ENCODE results near the gene DENND1A. TPM values are rescaled to one million over a fixed set of nuclear protein-coding genes. Genes with fewer than 3 reads are reported as not detected.

The DENND1A gene
- total and polyA plus RNA-seq, 4 donors, result 7.9 to 22.0 (median 13.9) TPM

DNA sequence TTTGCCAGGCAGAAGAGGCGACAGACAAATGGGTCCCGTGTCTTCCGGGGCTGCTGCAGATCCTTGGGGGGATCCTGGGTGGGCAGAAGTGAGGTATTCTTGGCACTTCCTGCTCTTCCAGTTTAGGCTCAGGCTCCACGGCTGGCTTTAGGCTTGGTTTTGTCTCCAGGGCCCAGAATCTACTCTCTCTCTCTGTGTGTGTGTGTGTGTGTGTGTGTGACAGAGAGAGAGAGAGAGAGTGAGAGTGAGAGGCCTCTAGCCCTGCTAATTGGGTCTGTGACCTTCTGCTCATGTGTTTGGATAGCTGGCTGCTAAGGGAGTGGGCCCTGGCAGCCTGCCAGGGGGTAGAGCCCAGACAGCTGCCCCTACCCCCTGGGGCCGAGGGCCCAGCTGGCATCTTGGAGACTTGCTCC, 534.6 kb downstream of the DENND1A start:
- DNase-seq (ENCODE audit: low spot score), result no peak
- no peaks in the 10 kb centered on the region for H3K36me3 ChIP-seq (ENCODE audit: control insufficient read depth in 4 of 4, insufficient read depth in 3 of 4, low read depth in 1 of 4, low read length in 3 of 4)
- H3K9ac ChIP-seq (ENCODE audit: low read depth in 1 of 2, low read length in 2 of 2), result no peak overlapping the region
- no peak for TF ChIP-seq RXRA (IDR thresholded peaks at IDR 0.05)
- no peak overlapping the region for H3K4me3 ChIP-seq (ENCODE audit: low read depth in 1 of 3, low read length in 3 of 3)
- H3K9me3 ChIP-seq (ENCODE audit: control insufficient read depth in 4 of 4, low read length in 3 of 4), result no peaks in the 10 kb centered on the region
- 86% methylated on average over 5 of the region's 5 CpGs for WGBS
- no peak overlapping the region for H3K27ac ChIP-seq (ENCODE audit: low read depth in 1 of 2, low read length in 2 of 2)
- H3K4me1 ChIP-seq (ENCODE audit: control insufficient read depth in 4 of 4, insufficient read depth in 4 of 4, low read length in 3 of 4), result no peaks in the 10 kb centered on the region
- no peaks in the 10 kb centered on the region for H3K27me3 ChIP-seq (ENCODE audit: control insufficient read depth in 4 of 4, insufficient read depth in 4 of 4, low read length in 3 of 4)

DNA sequence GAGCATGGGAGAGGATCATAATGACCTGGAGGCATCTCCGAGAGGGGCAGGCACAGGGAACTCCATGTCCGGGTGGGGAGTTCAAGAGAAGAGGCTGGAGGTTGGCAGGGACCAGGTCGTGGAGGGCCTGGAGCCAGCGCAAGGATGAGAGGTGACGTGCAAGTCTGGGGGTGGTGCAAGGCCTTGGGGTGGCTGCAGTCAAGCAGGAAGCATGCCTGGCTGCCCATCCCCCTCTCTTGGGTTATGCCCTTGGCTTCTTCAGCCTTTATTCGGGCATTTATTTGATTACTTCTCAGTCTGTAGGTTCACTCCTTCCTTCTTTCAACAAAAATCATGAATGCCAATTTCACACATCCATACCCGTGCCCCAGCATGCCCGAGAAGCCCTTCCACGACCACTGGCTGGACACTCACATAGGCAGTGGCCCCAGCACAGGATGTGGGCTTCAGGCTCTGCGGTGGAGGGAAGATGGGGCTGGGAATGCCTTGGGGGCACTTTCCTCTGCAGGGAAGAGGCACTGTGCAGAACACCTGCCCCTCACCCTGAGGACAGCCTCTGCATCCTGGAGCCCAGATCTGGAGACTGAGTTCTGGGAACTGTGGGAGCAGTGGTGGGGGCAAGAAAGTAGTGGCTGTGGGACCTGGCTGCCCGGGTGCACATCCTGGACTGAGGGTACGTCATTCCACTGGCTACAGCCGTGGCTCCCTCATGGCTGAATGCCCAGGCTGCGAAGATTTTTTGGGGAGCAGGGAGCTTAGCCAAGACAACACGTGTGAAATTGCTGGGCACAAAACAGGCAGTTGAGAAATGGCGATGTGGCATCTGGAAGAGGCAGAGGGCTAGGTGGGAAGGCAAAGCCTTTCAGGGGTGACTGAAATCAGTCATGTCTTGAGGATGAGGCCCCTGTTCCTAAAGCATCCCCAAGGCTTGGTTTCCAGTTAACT, 535.4 kb downstream of the DENND1A start:
- H3K9me3 ChIP-seq (ENCODE audit: control insufficient read depth in 4 of 4, low read length in 3 of 4), result no peaks in the 10 kb centered on the region
- H3K27ac ChIP-seq (ENCODE audit: low read depth in 1 of 2, low read length in 2 of 2), result no peak overlapping the region
- H3K36me3 ChIP-seq (ENCODE audit: control insufficient read depth in 4 of 4, insufficient read depth in 3 of 4, low read depth in 1 of 4, low read length in 3 of 4), result no peaks in the 10 kb centered on the region
- H3K9ac ChIP-seq (ENCODE audit: low read depth in 1 of 2, low read length in 2 of 2), result no peak overlapping the region
- 88% methylated on average over 16 of the region's 16 CpGs for WGBS
- H3K4me3 ChIP-seq (ENCODE audit: low read depth in 1 of 3, low read length in 3 of 3), result no peak overlapping the region
- H3K4me1 ChIP-seq (ENCODE audit: control insufficient read depth in 4 of 4, insufficient read depth in 4 of 4, low read length in 3 of 4), result no peaks in the 10 kb centered on the region
- TF ChIP-seq FOXA1 (IDR thresholded peaks at IDR 0.05) (no peak), EGR1 (IDR thresholded peaks at IDR 0.05; ENCODE audit: low read depth in 2 of 2) (no peak), RXRA (IDR thresholded peaks at IDR 0.05) (no peak), HNF4G (IDR thresholded peaks at IDR 0.05) (no peak)
- TF ChIP-seq, protein P1, sequence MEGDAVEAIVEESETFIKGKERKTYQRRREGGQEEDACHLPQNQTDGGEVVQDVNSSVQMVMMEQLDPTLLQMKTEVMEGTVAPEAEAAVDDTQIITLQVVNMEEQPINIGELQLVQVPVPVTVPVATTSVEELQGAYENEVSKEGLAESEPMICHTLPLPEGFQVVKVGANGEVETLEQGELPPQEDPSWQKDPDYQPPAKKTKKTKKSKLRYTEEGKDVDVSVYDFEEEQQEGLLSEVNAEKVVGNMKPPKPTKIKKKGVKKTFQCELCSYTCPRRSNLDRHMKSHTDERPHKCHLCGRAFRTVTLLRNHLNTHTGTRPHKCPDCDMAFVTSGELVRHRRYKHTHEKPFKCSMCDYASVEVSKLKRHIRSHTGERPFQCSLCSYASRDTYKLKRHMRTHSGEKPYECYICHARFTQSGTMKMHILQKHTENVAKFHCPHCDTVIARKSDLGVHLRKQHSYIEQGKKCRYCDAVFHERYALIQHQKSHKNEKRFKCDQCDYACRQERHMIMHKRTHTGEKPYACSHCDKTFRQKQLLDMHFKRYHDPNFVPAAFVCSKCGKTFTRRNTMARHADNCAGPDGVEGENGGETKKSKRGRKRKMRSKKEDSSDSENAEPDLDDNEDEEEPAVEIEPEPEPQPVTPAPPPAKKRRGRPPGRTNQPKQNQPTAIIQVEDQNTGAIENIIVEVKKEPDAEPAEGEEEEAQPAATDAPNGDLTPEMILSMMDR (IDR thresholded peaks at IDR 0.05; ENCODE audit: low read depth, low read length, missing input control), result no peak
- TF ChIP-seq, protein P2, sequence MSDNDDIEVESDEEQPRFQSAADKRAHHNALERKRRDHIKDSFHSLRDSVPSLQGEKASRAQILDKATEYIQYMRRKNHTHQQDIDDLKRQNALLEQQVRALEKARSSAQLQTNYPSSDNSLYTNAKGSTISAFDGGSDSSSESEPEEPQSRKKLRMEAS (IDR thresholded peaks at IDR 0.05), result no peak
- TF ChIP-seq, protein P3, sequence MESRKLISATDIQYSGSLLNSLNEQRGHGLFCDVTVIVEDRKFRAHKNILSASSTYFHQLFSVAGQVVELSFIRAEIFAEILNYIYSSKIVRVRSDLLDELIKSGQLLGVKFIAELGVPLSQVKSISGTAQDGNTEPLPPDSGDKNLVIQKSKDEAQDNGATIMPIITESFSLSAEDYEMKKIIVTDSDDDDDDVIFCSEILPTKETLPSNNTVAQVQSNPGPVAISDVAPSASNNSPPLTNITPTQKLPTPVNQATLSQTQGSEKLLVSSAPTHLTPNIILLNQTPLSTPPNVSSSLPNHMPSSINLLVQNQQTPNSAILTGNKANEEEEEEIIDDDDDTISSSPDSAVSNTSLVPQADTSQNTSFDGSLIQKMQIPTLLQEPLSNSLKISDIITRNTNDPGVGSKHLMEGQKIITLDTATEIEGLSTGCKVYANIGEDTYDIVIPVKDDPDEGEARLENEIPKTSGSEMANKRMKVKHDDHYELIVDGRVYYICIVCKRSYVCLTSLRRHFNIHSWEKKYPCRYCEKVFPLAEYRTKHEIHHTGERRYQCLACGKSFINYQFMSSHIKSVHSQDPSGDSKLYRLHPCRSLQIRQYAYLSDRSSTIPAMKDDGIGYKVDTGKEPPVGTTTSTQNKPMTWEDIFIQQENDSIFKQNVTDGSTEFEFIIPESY (IDR thresholded peaks at IDR 0.05), result no peak
- TF ChIP-seq, protein P4, sequence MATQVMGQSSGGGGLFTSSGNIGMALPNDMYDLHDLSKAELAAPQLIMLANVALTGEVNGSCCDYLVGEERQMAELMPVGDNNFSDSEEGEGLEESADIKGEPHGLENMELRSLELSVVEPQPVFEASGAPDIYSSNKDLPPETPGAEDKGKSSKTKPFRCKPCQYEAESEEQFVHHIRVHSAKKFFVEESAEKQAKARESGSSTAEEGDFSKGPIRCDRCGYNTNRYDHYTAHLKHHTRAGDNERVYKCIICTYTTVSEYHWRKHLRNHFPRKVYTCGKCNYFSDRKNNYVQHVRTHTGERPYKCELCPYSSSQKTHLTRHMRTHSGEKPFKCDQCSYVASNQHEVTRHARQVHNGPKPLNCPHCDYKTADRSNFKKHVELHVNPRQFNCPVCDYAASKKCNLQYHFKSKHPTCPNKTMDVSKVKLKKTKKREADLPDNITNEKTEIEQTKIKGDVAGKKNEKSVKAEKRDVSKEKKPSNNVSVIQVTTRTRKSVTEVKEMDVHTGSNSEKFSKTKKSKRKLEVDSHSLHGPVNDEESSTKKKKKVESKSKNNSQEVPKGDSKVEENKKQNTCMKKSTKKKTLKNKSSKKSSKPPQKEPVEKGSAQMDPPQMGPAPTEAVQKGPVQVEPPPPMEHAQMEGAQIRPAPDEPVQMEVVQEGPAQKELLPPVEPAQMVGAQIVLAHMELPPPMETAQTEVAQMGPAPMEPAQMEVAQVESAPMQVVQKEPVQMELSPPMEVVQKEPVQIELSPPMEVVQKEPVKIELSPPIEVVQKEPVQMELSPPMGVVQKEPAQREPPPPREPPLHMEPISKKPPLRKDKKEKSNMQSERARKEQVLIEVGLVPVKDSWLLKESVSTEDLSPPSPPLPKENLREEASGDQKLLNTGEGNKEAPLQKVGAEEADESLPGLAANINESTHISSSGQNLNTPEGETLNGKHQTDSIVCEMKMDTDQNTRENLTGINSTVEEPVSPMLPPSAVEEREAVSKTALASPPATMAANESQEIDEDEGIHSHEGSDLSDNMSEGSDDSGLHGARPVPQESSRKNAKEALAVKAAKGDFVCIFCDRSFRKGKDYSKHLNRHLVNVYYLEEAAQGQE (IDR thresholded peaks at IDR 0.05), result no peak
- no peaks in the 10 kb centered on the region for H3K27me3 ChIP-seq (ENCODE audit: control insufficient read depth in 4 of 4, insufficient read depth in 4 of 4, low read length in 3 of 4)
- DNase-seq (ENCODE audit: low spot score), result no peak
